Breast epithelium (tissue), 4 donors: ENCODE results near the gene DUXB. TPM values are rescaled to one million over a fixed set of nuclear protein-coding genes. Genes with fewer than 3 reads are reported as not detected.

Experiments used
- DNase-seq, 2 donors: peaks; one replicate each; pipeline ENCODE4 v3.0.0-alpha.2; 2019; ENCODE audit warnings: low spot score in 2 of 2
- H3K27ac ChIP-seq, 2 donors: fragments of 200-600 bp; sonication (generic) in 1 of 2; one replicate each; pipeline ENCODE4 v1.5.1; 2016 to 2019; ENCODE audit warnings: mild to moderate bottlenecking in 1 of 2
- H3K27me3 ChIP-seq, 2 donors: fragments of 200-600 bp; sonication (generic) in 1 of 2; one replicate each; pipeline versions ENCODE4 v1.5.1 to v1.6.0; 2017 to 2019; ENCODE audit warnings: control low read depth in 1 of 2, mild to moderate bottlenecking in 1 of 2
- H3K36me3 ChIP-seq: fragments of 200-600 bp; one replicate; pipeline ENCODE4 v1.5.1; 2019
- H3K4me1 ChIP-seq, 2 donors: fragments of 200-600 bp; sonication (generic); one replicate each; pipeline ENCODE4 v1.5.1; 2016 to 2019; ENCODE audit warnings: control low read depth in 1 of 2
- H3K4me3 ChIP-seq, 3 donors: fragments of 200-600 bp; sonication (generic); 1 replicate in 2 of 3; 2 replicates in 1 of 3; pipeline ENCODE4 v1.5.1; 2016 to 2019; ENCODE audit warnings: mild to moderate bottlenecking in 3 of 3, moderate library complexity in 2 of 3
- H3K9me3 ChIP-seq, 2 donors: fragments of 200-600 bp; sonication (generic) in 1 of 2; one replicate each; pipeline ENCODE4 v1.5.1; 2016 to 2019; ENCODE audit warnings: control low read depth in 1 of 2
- POLR2A ChIP-seq: fragments of 450-650 bp; IDR thresholded peaks from one replicate; pipeline ENCODE4 v1.6.1; 2016; ENCODE audit warnings: antibody characterized with exemption, mild to moderate bottlenecking, moderate library complexity
- POLR2AphosphoS5 ChIP-seq, 3 donors: sonication (generic); formaldehyde crosslinking; IDR thresholded peaks; one replicate each; pipeline ENCODE4 v1.6.1; 2017; ENCODE audit warnings: antibody characterized with exemption in 3 of 3
- intact Hi-C: fragments of 100-400 bp; cut with DNase I; formaldehyde crosslinking; loops from one replicate; pipeline ENCODE4 v1.15.1; 2023; ENCODE audit warnings: low total_unique reads
- total RNA-seq, 3 donors: library from RNA; depleted of rRNA; stranded (reverse); fragments of >200 nt; gene quantifications; one replicate each; pipeline ENCODE4 v1.1.0, GENCODE V29; 2016
- TF ChIP-seq, protein P1 (sequence below), 3 donors: fragments of 450-650 bp; IDR thresholded peaks; one replicate each; pipeline ENCODE4 v1.5.1; 2016 to 2017; ENCODE audit warnings: antibody characterized with exemption in 3 of 3, mild to moderate bottlenecking in 3 of 3, moderate library complexity in 3 of 3

The DUXB gene
- total RNA-seq, 3 donors from 2014 or later, result not detected

DNA sequence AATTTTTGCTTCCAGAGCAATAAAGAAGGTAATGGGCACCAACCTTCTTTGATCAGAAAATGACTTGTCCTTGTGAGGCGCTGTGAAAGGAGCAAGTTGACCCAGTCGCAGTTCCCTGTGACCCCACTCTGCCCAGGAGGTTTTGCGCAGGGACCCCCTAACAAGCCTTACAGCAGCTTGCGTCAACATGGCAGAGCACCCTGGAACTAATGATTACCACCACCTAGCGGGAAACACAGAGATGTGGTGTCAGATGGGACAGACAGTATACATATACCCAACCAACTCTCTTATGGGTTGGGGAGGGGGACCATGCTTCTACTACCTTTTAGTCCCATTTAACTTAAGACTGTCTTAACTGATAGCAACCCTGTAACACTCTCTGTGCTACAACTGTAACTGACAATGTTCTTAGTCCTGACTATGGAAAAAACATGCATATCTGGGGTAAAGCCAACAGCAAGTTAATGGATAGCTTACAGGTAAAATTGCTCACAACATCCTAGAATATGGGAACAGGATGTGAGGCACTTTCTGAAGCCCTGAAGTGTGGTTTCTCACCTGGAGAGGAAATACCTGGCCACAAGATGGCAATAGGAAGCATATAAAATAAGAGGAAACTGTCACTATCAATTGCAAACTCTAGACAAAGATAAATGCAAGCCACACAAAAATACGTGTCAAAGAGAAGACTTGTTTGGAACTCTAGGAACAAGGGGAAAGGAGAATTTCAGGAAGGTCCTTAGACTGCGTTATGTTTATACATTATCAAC, 56.8 kb downstream of the DUXB start:
- Histone ChIP-seq H3K36me3 (peaks cover 9% of the 10 kb centered on the region), H3K27me3 (no peaks in the 10 kb centered on the region), H3K4me3 (no peak overlapping the region), H3K4me1 (peaks cover 0 to 10% of the 10 kb centered on the region in 2 donors), H3K9me3 (no peaks in the 10 kb centered on the region), H3K27ac (no peak overlapping the region)
- TF ChIP-seq POLR2AphosphoS5 (IDR thresholded peaks at IDR 0.05) (no peak), POLR2A (no peak)
- TF ChIP-seq, protein P1, sequence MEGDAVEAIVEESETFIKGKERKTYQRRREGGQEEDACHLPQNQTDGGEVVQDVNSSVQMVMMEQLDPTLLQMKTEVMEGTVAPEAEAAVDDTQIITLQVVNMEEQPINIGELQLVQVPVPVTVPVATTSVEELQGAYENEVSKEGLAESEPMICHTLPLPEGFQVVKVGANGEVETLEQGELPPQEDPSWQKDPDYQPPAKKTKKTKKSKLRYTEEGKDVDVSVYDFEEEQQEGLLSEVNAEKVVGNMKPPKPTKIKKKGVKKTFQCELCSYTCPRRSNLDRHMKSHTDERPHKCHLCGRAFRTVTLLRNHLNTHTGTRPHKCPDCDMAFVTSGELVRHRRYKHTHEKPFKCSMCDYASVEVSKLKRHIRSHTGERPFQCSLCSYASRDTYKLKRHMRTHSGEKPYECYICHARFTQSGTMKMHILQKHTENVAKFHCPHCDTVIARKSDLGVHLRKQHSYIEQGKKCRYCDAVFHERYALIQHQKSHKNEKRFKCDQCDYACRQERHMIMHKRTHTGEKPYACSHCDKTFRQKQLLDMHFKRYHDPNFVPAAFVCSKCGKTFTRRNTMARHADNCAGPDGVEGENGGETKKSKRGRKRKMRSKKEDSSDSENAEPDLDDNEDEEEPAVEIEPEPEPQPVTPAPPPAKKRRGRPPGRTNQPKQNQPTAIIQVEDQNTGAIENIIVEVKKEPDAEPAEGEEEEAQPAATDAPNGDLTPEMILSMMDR (IDR thresholded peaks at IDR 0.05), result no peak
- no peak for DNase-seq
- intact Hi-C loops, result no loop called here

Other genes with a start within 250 kb of the DUXB start
- gene TMEM170A, start 236.8 kb downstream of the DUXB start, total RNA-seq, result 10 to 100 TPM; 12.8 to 36.3 (median 22.0) TPM
- gene CHST6, start 206.0 kb downstream of the DUXB start, total RNA-seq, result under 1 TPM in 2 of 3 donors, not detected in 1; under 0.01 to 0.44 TPM
- gene CHST5, start 165.4 kb downstream of the DUXB start, total RNA-seq, result under 1 TPM in 2 of 3 donors, not detected in 1; 0.15 to 0.33 TPM
- 1 to 10 TPM; 6.6 to 9.8 (median 7.0) TPM for gene TMEM231, start 145.2 kb downstream of the DUXB start, total RNA-seq
- gene GABARAPL2, start 135.1 kb downstream of the DUXB start, total RNA-seq, result 100 to 1,000 TPM in 2 of 3 donors, 10 to 100 TPM in 1; 95.2 to 128 (median 104) TPM
- gene ADAT1, start 78.2 kb downstream of the DUXB start, total RNA-seq, result 10 to 100 TPM; 30.1 to 74.9 (median 62.3) TPM
- 100 to 1,000 TPM; 107 to 135 (median 114) TPM for gene KARS1, start 53.8 kb downstream of the DUXB start, total RNA-seq
- 10 to 100 TPM; 68.2 to 79.0 (median 76.0) TPM for gene TERF2IP, start 53.7 kb downstream of the DUXB start, total RNA-seq
- gene CPHXL2, start 24.5 kb downstream of the DUXB start, total RNA-seq, result not detected
- not detected for gene CPHXL, start 25.0 kb upstream of the DUXB start, total RNA-seq